Ecto neural progenitor cell (in vitro differentiated cells): Measurements from ENCODE around the gene BCKDHA.
A peak's percentile ranks its signal among the peaks of the same experiment; 100 is the strongest.
"Not testable (repeated sequence)": the region's sequence is repeated elsewhere in the genome, so short reads cannot be mapped to it uniquely, and the experiment has no call there.

Experiments
- DNase-seq: peaks from one replicate; pipeline ENCODE4 v3.0.0-alpha.2; 2018; ENCODE audit warnings: low spot score

Gene BCKDHA

DNA sequence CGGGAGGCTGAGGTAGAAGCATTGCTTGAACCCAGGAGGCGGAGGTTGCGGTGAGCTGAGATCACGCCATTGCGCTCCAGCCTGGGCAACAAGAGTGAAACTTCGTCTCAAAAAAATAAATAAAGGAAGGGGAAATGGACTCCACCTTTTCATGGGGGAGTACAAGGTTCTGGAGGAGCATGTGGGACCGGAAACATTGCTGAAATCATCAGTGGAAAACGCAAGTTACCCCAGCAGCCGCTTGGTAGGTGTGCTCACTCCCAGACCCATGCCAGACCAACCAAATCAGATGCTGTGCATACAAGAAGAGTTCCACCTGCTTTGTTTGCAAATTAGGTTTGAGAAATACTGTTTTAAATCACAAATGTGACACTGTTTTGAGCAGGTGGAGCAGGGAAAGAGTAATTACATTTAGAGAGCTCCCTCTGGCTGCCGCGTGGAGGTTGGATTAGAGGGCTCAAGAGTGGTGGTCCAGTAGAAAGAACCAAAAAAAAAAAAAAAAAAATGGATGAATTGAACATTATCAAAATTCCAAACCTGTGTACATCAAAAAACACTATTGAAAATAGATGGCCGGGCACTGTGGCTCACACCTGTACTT is 50.2 kb downstream of the BCKDHA start:
- no peak for DNase-seq

DNA sequence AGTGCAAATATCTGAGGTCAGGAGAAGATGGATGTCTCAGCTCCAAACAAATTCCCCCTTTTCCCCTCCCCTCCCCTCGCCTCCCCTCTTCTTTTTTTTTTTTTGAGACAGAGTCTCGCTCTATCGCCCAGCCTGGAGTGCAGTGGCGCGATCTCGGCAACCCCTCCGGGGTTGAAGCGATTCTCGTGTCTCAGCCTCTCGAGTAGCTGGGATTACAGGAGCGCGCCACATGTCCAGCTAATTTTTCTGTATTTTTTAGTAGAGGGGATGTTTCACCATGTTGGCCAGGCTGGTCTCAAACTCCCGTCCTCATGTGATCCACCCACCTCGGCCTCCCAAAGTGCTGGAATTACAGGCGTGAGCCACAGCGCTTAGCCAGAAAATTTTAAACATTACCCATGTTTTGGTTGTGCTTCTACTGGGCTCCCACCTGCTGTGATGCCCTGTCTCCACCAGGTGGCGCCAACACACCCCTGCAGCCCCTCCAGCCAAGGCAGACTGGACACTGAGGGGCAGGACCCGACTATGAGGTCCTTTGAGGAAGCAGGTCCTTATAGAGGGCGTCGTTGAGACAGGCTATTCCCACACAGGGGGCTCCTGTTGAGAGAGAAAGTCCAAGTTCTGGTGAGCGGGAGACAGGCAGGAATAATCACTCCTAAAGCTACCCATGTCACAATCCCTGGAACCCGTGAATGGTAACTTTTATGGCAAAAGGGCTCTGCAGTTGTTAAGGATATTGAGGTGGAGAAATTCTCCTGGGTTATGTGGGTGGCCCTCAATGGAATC is 51.7 kb downstream of the BCKDHA start:
- peak; percentile 93 for DNase-seq

DNA sequence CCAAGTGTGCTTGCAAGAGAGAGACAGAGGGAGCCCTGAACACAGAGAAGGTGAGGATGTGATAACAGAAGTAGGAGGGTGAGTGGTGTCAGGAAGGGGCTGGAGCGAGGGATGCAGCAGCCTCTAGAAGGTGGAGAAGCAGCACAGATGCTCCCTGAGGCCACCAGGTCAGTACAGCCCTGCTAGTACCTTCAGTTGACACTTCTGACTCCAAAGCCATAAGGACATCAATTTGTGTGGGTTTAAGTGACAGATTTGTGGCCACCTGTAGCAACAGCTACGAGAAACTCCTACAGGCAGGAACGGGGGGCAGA is 52.2 kb downstream of the BCKDHA start:
- DNase-seq: no peak

DNA sequence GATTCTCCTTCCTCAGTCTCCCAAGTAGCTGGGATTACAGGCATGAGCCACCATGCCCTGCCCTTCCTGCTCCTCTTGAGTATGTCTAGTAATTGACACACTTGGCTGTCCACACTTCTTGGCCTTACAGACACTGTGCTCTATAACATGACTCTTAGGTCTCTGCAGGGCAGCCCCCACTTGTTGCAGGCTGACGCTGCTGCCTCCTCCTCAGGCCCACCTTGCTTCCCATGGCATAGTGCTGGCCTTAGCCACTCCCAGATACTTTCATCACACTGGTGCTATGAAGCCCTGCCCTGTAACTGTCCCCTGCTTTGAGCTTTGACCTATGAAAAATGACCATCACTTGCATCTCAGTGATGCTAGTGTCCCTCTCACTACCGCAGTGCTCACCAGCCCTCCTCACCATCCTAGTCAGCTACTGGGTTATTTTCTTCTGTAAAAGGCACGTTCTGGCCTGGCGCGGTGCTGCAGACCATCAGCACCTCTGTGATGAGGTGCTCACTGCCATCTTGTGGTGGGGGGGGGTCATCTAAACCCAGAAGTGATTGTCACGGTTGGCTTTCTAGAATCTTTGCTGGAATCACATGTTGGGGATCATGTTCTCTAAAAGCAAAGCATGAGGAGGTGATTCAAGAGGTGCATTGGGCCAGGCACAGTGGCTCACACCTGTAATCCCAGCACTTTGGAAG is 55.1 kb downstream of the BCKDHA start:
- no peak for DNase-seq

DNA sequence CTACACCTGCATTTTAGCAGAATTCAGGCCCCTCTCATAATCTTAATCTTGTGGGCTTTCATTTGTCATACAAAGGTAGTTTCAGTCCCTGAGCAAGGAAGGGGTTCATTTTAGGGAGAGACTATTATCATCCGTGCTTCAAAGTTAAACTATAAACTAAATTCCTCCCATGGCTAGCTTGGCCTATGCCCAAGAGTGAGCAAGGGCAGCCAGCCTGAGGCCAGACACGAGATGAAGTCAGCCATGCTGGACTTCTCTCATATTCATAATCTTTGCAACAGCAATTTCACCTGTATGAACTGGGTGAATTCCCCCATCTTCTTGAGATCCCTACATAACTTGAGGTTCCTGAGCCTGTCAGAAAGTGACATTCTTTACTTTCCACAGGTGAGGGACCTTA is 58.3 kb downstream of the BCKDHA start:
- DNase-seq: no peak

DNA sequence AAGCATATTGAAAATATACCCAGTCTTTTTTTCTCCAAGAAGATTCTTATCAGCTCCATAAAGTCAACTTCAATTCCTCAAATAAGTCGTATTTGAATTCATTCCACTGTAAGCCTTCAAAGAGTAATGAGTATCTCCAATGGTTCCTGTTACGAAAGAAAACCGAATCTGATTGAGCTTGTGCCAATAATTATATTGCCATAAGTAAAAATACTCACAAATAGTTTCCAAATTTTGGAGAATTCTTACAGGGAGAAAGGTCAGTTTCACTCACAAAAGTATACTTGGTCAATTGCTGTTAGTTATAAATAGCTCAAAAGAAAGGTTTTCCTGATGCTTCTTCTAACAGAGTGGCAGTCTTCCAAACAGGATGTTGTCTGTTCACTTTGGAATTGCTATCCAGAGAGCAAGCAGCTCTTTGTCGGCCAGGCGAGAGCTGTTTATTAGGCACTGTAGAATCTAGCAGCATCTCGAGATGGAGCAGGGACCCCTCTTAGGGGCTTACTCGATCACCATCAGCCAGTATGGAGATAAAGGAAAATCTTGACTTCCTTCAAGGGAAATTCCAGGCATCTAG is 58.8 kb downstream of the BCKDHA start:
- no peak for DNase-seq

DNA sequence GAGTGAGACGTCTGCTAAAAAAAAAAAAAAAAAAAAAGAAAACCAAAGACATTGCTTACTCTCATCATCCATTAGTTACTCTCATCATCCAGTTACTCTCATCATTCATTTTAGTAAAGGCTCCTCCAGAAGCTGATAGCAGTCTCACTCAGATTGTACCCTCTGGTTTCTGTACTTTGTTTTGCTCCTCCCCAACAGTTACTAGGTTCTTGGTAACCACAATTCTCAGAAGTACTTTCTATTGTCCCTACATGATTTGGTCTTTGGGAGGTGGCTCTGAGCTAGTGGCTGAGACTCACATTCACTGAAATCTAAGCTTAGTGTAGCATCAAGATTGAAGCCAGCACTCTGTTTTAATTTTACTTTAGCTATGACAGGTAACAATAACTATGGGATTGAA is 59.6 kb downstream of the BCKDHA start:
- no peak for DNase-seq

DNA sequence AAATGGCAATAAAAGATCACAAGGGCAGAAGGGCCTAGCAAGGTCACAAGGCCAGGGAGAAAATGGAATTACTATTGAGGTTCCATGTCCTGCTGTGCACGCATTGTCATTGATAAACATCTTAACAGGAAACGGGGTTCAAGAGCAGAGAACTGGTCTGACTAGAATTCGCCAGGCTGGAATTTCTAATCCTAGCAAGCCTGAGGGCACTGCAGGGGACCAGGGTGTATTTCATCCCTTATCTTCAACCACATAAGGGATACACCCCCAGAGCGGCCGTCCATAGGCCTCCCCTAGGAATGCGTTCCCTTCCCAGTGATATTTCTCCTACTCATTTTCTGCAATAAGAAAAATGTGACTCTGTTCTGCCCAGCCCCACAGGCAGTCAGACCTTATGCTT is 64.9 kb downstream of the BCKDHA start:
- no peak for DNase-seq

DNA sequence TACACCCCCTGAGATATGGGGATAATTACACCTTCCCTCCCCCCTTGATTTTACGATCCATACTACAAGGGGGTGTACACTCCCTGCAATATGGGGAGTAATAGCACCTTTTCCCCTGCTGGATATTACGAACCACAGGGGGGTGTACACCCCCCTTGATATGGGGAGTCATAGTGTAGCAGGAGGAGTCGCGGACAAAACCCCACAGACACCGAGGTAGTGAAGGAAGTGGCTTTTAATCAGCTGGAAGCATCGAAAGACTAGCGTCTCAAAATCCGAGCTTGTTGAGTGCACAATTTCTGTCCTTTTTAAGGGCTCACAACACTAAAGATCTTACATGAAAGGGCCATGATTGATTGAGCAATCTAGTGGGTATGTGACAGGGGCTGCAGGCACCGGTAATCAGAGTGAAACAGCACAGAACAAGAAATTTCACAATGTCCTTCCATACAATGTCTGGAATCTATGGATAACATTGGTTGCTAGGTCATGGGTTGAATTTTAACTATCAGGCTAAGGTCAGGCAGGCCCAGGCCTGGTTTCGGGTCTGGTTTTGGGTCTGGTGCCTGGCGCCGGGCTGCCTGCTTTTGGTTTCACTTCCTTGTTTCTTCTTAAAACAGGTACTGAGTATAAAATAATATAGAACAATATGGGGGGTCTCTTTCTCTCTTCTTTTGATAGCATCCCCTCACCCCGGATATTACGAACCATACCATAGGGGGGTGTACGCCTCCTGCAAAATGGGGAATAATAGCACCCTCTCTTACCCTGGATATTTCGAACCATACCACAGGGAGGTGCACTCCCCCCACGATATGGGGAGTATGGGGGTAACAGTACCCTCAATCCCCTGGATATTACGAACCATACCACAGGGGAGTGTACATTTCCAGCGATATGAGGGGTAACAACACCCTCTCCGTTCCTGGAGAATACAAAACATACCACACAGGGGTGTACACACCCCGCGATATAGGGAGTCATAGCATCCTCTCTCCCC is 65.9 kb downstream of the BCKDHA start:
- not testable (repeated sequence) for DNase-seq
